Activated gamma-delta T cell treated with anti-CD3 and anti-CD28 coated beads, Interleukin-2, amount 50 U/mL, for 16 hours (primary cell): ENCODE data around the gene KL.

Source experiments
- DNase-seq: peaks from one replicate; pipeline ENCODE4 v3.0.0-alpha.2; 2020; ENCODE audit warnings: low read depth

Gene KL

DNA sequence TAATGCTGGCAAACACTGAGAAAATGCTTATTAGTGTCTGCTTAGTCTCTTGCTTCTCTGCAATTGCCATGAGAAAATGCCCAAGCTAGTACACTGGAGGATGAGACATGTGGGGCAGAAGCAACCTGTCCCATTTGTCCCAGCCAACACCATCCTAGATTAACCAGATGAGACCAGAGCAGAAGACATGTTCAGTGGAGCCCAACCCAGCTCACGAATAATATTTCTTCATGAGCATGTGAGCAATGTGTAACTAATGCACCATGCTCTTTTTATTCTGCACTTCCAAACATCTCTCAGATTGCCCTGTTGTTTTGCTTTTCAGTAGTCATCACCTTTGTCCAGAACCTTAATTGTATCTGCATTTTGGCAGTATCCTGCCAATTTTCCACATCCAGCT is 21.4 kb downstream of the KL start:
- DNase-seq = no peak

DNA sequence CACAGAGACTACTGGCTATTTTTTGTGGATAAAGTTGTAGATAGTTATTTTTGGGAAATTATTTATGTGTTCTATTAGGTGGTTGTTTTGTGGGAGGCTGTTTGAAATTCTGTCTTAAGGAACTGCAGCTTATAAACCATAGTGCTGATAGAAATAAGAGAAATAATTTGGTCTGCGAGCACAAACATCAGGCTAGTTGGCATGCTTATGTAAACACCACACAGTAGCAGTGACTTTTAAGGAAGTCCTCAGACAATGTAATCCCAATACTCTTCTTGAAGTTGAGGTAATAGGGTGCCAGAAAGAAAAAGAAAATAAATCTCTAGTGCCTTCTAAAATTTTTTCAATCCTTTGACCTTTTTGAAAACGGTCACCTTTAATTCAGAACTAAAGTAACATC is 23.9 kb downstream of the KL start:
- no peak for DNase-seq

DNA sequence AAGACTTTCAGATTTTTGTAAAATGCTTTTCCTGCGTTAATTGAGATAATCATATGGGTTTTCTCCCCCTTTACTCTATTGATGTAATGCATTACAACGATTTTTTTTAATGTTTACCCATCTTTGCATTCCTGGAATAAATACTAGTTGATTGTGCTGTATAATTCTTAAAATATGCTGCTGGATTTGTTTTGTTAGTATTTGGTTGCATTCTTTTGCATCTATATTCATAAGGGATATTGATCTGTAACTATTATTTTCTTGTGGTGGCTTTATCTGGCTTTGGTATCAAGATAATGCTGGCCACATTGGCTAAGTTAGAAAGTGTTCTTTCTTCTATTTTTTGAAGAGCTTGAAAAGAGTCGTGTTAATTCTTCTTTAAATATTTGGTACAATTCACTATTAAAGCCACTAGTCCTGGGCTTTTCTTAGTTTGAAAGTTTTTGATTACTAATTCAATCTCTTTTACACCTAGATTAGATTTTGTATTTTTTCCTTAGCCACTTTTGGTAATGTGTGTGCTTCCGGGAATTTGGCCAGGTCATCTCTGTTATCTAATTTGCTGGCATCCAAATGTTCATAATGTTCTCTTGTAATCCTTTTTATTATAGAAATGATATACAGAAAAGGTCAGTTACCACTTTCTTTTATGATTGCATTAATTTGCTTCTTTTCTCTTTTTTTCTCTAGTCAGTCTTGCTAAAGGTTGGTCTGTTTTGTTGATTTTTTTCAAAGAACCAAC is 29.8 kb downstream of the KL start:
- DNase-seq = no peak

DNA sequence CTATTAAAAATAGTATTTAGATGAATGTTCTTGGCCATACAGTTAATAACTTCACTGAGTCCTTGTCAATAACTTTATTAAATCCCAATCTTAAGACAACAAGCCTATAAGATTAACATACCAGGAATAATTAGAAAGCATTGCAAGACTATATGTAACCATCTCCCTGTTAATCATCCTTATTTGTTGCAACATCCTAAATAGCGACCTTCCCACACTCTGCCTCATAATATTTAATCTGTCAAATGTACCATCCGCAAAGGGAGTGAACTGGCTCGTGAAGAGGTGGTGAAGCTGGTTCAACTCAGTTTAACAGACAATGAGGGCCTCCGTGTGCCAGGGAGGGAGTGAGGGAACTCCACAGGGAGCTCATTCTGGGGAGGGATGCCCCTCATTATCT is 33.9 kb downstream of the KL start:
- no peak for DNase-seq

DNA sequence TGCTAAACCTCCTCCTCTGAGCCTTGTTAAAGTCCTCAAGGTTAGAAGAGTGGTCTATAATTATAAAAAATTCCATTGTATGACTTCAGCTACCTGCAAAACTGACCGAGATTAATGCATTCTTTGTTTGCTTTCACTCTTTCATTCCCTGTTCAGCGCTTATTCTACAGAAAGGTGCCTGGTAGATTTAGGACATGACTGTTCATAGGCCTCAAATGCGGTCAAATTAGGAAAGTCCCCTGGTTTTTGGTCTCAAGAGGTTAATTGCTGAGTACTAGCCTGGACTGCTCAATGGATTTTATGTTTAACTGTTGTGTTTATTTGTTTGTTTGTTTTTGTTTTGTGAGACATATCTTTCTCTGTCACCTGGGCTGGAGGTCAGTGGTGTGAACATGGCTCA is 35.4 kb downstream of the KL start:
- DNase-seq = no peak

DNA sequence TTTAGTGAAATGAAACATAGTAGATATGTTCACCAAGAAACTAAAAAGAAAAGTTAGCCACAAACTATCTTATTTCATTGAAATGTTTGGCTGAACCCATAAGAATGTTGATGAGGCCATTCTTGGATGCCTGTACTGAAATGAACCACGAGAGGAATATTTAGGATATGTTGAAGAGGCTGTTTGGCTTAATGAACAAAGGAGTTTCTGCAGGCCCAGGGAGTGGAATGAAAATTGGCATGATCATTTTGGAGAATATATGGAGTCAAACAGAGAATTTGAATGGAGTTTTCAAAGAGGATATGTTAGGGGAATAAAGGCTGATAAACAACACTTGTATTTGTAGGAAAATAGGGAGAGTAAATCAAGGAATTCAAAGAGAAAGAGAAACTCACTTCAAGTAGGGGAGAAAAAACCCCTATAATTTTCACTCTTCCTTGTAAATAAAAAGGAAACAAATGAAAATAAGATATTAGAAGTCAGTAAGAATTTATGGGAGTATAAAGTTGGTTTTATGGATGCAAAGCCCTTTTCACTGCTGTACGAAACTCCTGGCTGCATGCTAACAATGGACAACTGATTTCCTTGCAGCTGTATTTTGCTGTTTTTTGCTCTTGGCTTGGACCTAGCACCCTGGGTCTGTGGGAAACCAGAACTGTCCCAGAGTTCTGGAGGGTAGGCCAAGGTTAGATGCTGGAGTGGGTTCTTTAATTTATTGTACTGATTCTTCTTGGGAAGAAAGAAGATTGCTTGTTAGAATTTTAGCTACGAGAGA is 36.5 kb downstream of the KL start:
- no peak for DNase-seq

DNA sequence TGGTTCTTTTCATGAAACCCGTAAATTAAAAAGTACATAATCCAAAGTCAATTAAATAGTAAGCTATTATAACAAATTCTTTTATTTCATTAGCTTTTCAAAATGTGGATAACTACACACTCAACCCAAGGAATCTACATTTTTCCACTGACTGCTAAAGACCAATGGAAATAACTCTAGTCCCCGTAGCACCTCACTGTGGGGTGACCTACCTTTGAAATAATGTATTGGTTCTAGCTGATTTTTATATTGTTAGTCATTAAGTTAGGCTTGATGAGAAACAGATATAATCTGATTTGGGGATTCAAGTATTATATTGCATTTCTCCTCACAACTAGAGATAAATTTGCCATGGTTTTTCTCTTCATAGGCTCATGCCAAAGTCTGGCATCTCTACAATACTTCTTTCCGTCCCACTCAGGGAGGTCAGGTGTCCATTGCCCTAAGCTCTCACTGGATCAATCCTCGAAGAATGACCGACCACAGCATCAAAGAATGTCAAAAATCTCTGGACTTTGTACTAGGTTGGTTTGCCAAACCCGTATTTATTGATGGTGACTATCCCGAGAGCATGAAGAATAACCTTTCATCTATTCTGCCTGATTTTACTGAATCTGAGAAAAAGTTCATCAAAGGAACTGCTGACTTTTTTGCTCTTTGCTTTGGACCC is 37.3 kb downstream of the KL start:
- no peak for DNase-seq

DNA sequence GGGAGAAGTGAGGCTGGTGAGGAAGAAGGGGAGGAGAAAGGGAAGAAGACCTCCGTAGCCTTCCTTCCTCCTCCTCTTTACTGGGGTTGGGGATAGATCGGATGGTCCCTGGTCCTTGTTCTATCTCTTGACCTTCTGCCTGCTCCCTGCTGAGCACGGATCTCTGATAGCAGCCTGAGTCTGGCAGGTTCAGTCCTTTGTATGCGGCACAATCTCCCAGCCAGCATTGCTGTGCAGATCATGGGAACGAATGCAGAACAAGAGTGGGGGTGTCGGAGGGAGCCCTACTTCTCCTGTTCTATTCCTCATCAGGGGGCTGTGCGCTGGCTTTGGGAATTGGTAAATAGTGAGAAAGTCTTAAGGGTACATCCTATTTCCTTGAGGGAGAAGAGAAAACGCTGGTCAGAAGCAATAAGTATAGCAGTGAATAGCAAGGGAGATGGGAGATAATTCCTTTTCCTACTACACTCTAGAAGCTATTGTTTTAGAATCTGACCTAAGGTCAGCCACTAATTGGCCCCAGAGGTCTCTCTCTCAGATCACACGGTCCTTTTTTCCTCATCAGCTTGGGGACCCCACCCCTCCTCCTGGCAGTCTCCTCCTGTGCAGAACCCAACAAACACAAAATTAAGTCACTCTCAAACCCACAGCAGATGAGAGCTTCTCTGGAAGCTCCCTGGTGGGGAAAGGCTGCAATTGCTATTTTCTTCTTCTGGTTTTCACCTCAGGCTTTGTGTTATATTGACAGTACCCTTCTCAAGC is 41.0 kb downstream of the KL start:
- DNase-seq = no peak

DNA sequence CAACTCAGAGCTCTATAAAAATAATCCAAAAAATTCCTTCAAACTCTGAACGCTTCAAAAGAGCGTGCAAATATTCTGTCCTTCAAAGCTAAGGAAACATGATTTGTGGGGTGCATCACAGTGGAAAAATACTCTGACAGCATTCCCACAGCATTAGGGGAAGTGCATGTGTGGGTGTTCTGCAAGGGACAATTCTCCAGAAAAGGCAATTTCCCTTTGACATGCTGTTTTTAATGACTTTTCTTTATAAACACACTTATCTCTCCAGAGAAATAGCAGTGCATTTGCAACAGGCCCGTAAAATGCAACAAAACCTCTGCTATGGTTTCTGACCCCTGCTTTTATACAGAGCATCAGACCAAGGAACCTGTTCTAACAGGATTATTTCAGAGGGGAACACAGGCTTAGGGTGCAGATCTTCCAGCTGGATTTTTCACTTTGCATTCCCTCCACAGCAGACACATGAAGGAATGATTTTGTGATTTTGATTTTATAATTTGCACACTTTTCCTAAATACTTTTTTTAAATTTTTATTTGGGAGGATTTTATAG is 42.6 kb downstream of the KL start:
- no peak for DNase-seq

DNA sequence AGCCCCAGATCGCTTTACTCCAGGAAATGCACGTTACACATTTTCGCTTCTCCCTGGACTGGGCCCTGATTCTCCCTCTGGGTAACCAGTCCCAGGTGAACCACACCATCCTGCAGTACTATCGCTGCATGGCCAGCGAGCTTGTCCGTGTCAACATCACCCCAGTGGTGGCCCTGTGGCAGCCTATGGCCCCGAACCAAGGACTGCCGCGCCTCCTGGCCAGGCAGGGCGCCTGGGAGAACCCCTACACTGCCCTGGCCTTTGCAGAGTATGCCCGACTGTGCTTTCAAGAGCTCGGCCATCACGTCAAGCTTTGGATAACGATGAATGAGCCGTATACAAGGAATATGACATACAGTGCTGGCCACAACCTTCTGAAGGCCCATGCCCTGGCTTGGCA is 44.6 kb downstream of the KL start:
- no peak for DNase-seq

DNA sequence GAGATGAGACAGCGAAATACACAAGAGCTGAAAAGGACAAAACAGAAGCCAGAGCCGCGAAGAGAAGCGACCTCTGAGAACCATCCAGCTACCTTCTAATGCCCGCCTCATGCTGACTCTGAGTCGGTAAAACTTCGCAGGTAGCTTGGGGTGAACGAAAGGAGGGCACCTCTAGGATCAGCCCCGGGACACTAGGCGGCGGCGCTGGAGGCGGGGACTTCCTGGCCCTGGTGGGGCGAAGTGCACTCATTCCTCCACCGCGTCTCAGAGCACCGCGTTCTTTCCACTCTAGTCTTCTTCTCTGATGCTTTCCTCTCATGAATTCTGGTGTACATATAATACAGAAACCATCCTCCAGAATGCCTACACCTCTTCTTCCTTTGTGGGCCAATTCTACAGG is 50.1 kb downstream of the KL start:
- DNase-seq = no peak

DNA sequence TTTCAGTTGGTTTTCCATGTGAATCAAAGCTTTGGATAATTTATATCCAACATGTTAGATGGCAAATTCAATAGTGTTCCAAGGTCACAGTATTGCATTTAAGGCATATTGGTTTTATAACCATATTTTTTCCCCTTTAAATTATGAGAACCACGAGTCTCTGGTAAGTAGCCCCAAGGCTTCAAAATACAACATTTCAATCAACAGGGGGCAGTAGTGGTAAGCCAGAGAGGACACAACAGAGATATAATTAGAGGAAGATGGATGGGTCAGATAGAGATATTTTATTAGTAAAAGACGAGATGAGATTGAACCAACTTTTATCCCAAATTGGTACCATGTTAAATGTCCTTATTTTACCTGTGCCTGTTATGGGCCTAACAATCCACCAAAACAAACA is 53.1 kb downstream of the KL start:
- no peak for DNase-seq

DNA sequence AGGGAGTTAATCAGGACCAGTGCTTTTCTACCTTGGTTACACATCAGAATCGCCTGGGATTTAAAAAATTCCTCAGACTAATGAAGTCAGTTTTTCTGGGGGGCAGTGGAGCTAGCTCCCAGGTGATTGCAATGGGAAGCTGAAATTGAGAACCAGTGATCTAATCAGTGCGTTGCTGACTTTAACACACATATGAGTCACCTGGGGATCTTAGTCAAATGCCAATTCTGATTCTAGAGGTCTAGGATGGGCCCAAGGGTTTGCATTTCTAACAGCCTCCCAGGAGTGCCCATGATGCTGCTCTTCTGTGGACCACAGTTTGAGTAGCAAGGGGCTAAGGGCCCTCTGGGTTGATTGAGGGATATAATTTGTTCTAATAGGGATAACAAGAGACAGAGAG is 54.5 kb downstream of the KL start:
- no peak for DNase-seq

DNA sequence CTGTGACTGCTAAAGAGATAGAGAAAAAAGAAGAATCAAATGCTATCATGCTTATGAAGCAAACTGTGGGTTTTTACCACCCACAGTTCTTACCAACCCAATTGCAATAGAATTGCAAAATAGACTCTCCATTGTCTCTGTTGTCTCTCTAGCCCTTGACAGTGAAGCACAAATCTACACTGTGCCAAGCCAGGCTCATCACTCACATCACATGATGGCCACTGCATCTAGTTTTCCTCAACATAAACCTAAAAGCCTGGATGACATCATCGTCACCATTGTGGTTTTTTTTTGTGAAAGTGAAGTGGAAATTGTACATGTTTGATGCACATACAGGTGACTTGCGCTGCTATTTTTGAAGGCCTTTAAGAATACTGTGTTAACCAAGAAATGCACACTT is 56.1 kb downstream of the KL start:
- no peak for DNase-seq

DNA sequence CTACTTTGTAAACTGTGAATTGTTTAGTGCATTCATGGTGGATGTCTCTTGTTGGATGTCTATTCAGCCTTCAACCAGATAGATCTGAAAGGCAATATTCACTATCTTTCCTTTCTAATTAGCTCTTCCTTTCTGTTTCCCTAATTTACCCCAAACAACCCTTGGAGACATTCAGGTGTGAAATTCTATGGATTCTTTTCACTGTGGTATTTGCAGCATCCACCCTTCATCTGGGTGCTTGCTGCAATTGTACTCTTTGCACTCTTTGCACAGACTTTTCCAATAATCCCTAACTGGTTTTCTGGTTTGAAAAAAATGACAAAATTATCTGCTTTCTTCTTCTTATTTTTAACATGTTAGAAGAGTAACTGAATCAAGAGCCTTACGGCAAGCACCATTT is 56.5 kb downstream of the KL start:
- DNase-seq = no peak

DNA sequence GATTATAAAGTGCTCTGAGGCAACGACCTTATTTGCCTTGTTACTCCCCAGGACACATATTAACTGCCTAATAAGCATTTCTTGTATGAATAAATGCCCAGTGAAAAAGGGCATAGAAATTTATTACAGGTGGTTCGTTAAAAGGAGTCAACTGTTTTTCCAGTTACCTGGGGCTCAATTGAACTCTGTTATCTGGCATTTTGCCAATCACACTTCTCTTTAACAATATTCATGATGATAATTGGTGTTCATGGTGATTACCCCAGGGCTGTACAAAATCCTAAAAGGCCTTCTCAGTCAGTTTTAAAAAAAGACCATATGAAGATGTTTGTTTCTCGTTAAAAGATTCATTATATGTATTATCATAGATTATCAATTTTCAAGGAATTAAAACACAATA is 57.1 kb downstream of the KL start:
- no peak for DNase-seq

DNA sequence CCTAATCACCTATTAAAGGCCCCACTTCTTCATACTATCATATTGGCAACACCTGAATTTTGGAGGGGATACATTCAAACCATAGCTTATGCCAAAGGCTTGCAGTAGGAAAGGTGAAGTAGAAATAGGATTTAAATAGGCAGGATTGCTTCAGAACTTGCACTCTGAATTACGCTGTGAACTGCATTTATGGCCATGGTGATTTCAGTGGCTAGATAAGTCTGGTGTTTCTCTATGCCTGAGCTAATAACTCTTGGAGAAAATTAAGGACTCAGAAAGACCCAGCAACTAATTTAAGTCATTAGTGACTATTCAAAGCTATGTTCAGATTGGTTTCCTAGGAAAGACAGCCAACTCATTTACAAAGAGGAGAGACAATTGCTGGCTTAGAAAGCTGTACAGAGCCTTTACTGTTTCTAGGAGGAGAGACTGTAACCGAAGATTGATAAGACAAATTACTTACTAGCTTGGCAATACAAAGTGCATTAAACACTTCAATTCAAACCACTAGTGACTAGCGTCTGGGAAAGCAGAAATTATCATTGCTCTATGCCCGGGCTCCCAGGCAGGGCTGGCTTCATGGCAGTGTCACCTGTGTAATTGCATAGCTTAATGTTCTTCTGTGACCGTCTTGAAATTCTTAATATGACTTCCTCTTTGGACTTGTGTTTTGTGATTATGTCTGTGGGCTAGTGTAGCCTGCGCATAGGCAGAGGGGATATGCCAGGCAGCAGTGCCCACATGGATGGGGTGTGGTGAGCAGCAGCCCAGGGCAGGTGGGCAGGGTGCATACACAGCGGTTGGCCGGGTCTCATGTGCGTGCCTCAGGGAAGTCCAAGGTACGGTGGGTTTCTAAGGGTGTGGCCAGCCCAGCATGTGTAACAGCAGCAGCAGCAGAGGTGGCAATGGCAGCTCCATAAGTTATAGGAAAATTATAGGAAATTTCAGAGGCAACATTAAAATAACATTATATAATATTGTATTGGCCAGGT is 60.1 kb downstream of the KL start:
- DNase-seq = no peak

DNA sequence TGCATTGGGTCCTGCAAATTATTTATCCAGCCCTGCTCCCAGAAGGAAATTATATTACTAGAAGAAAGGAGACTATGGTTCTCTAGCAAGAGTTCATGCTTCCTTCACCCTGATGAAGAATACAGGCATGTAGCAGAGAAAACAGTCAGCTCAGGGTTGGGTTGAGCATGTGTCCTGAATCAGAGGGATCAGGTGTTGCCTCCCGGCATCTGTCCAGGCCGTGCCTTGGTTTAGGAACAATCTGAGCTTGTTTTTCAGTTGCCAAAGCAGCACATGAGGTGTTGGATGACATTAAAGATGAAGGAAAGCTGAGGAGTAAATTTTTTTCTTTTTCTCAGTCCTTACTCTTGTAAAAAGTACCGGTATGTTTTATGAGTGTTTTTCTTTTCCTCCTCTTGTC is 62.0 kb downstream of the KL start:
- DNase-seq = no peak

DNA sequence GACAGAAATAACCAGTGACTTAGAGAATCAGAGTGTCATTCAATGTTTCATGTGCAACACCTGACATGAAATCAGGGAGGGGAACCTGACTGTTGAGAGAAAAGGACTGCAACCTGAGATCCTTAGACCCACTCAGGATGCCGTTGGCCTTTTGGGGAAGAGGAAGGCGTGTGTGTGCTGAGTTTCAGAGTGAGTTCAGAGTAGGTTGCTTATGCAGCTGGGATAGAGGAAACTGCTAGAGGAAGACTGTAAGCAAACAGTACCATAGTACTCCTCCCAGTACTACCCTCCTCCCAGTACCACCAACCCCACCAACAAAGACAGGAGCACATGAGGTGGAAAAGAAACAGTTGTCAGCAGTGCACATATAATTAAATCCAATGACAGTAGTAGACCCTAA is 63.7 kb downstream of the KL start:
- no peak for DNase-seq

DNA sequence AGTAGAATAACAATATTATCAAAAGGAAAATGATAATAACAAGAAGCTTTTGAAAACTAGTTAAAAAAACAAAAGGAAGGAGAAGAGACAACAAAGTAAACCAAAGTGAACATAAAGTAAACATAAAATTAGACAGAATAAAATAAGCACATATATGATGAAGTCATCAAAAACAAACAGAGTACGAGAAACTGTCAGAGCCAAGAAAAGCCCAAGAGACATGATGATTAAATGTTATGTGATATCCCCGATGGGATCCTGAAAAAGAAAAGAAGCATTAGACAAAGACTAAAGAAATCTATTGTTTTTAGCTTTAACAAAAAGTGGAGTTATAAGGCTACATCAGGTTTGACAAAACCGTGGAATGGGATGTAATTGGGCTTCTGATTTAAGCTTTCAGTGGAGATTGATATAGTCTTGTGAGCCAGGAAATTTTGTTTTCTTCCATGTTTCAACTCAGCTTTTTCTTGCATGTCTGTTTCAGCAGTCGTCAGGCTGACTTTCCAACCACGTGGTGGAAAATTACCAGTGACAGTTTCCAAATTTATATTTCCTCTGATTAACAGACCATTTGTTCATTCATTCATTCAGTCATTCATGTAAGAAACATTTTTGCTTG is 64.9 kb downstream of the KL start:
- no peak for DNase-seq

DNA sequence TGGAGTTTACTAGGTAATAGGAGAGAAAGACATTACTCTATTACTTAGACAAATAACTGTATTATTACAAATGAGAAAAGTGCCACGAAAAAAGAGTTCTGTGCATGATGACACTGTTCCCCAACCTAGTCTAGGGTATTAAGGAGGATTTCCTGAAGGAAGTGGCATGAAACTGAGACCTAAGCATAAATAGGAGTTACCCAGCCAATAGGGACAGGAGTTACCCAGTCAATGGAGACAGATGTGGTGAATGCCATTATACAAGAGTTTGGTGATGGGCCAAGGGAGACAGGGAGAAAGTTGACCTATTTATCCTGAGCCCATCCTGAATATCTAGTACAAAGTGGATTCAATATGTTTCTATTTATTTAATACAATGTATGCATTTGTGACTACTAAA is 65.4 kb downstream of the KL start:
- no peak for DNase-seq
